ENCODE data around the gene TRIM47. TPM values are rescaled to one million over a fixed set of nuclear protein-coding genes. Genes with fewer than 3 reads are reported as not detected.

The TRIM47 gene
- total RNA-seq, 1 experiment from 2014 or later, result 6.9 TPM

DNA sequence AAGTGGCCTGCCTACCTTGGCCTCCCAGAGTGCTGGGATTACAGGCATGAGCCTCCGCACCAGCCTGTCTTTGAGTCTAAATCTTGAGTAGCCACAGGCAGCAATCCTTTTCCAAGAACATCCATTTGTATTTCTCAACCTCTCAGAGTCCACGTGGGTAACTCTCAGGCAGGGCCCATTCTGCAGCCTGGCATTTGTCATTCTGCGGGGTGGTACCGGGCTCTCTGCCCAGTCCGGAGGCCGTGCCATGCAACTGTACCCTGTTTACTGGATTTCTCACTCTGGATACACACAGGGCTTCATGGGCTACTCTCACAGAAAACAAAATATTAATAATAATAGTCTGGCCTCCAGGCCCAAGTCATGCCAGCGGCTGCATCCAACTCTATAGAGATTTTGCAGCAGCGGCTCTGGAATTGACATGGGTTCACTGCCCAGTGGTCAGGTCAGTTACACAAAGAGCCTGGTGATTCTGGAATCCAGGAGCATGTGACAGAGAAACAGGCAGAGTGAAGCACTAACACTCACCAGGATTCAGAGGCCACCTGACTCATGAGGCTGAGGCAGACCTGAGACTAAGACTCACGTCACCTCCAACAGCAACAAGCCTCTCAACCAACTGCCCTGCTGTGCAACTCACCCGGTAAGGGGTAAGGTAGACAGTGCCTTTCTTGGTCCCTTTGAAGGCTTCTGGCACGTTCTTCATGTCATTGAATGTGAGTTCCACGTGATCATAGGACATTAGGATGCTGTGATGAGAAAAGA is 27.3 kb downstream of the TRIM47 start:
- Mint-ChIP-seq H3K4me3 (no peak overlapping the region), H3K4me1 (peaks cover 7 to 10% of the 10 kb centered on the region in 2 experiments), H3K36me3 (ENCODE audit: insufficient read depth in 1 of 3, low read depth in 3 of 3) (peaks cover 22 to 51% (median 48%) of the 10 kb centered on the region in 3 experiments), H3K27me3 (ENCODE audit: low read depth) (no peaks in the 10 kb centered on the region), H3K9me3 (no peaks in the 10 kb centered on the region), H3K27ac (no peak overlapping the region)
- Histone ChIP-seq H3K9me3 (ENCODE audit: control insufficient read depth, low read depth, low read length) (no peaks in the 10 kb centered on the region), H3K18ac (ENCODE audit: insufficient read length, low read depth, low read length) (no peak overlapping the region), H3K4me1 (ENCODE audit: insufficient read depth, low read length) (peaks cover 5% of the 10 kb centered on the region), H4K20me1 (ENCODE audit: control insufficient read depth, insufficient read depth, insufficient read length) (peaks cover 2% of the 10 kb centered on the region), H2BK15ac (ENCODE audit: low read depth, low read length) (no peak overlapping the region), H3T11ph (ENCODE audit: low read length) (no peak overlapping the region), H3K56ac (ENCODE audit: insufficient read length, low read depth, low read length) (no peak overlapping the region), H4K8ac (replicated peaks; ENCODE audit: insufficient read length, low read depth, low read length) (no peak overlapping the region), H2BK120ac (ENCODE audit: low read depth, low read length, poor library complexity, severe bottlenecking) (no peak overlapping the region), H2BK20ac (ENCODE audit: low read depth, low read length, poor library complexity, severe bottlenecking) (no peak overlapping the region), H2AK5ac (ENCODE audit: insufficient read length, low read length) (no peak overlapping the region), H3K9ac (ENCODE audit: extremely low read depth, insufficient read length, low read length) (no peak overlapping the region), H4K5ac (ENCODE audit: insufficient read length, low read depth, low read length) (no peak overlapping the region), H3K79me2 (ENCODE audit: insufficient read depth, low read length) (peaks cover 5% of the 10 kb centered on the region; the same call in 1 of the 2 replicates), H3K4me2 (ENCODE audit: insufficient read depth, insufficient read length, low read length) (no peak overlapping the region), H4K91ac (ENCODE audit: insufficient read length, low read depth, low read length) (no peak overlapping the region), H3K23me2 (ENCODE audit: insufficient read length, low read depth, low read length, poor library complexity, severe bottlenecking) (peaks cover 2% of the 10 kb centered on the region), H2BK12ac (ENCODE audit: insufficient read length, low read depth, low read length) (no peak overlapping the region), H2AFZ (ENCODE audit: low read length) (no peak overlapping the region), H3K79me1 (ENCODE audit: insufficient read depth, low read depth, low read length, poor library complexity, severe bottlenecking) (peaks cover 4% of the 10 kb centered on the region), H3K27ac (ENCODE audit: insufficient read length, low read depth, low read length) (no peak overlapping the region), H3K4ac (ENCODE audit: low read depth, low read length) (no peak overlapping the region), H2BK5ac (ENCODE audit: insufficient read length, low read length) (no peak overlapping the region), H3K23ac (ENCODE audit: insufficient read length, low read depth, low read length) (no peak overlapping the region), H3K14ac (ENCODE audit: insufficient read depth, low read length) (no peak overlapping the region), H3K27me3 (ENCODE audit: insufficient read depth, low read length) (no peaks in the 10 kb centered on the region)
- no CpG with 5 or more reads among the region's 12 CpGs for WGBS (ENCODE audit: extremely low coverage, insufficient read length, low lambda C conversion rate)
- no peak for DNase-seq
- TF ChIP-seq, protein P1, sequence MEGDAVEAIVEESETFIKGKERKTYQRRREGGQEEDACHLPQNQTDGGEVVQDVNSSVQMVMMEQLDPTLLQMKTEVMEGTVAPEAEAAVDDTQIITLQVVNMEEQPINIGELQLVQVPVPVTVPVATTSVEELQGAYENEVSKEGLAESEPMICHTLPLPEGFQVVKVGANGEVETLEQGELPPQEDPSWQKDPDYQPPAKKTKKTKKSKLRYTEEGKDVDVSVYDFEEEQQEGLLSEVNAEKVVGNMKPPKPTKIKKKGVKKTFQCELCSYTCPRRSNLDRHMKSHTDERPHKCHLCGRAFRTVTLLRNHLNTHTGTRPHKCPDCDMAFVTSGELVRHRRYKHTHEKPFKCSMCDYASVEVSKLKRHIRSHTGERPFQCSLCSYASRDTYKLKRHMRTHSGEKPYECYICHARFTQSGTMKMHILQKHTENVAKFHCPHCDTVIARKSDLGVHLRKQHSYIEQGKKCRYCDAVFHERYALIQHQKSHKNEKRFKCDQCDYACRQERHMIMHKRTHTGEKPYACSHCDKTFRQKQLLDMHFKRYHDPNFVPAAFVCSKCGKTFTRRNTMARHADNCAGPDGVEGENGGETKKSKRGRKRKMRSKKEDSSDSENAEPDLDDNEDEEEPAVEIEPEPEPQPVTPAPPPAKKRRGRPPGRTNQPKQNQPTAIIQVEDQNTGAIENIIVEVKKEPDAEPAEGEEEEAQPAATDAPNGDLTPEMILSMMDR (conservative IDR thresholded peaks at IDR 0.05), result no peak

Measured in H9 (cell line).